ENCODE data around the gene KIAA1671.
A peak's percentile ranks its signal among the peaks of the same experiment; 100 is the strongest.

KIAA1671 gene

GRCh38 chr22:25148149-25148691, 195.7 kb downstream of the KIAA1671 start:
- ChIA-PET CTCF (no interaction called here), POLR2A (ENCODE audit: low non-redundant PET) (no interaction called here)
- peak overlapping the region; percentile 82 for H3K27ac ChIP-seq
- DNase-seq (ENCODE audit: low spot score) = no peak
- TF ChIP-seq CTCF (conservative IDR thresholded peaks at IDR 0.05; ENCODE audit: low read depth) = no peak

GRCh38 chr22:25149014-25149413, 196.5 kb downstream of the KIAA1671 start:
- POLR2A ChIA-PET (ENCODE audit: low non-redundant PET) = no interaction called here
- TF ChIP-seq CTCF (conservative IDR thresholded peaks at IDR 0.05; ENCODE audit: low read depth) = no peak
- CTCF ChIA-PET = no interaction called here
- no peak for DNase-seq (ENCODE audit: low spot score)
- H3K27ac ChIP-seq = peak overlapping the region; percentile 82

- no peak for TF ChIP-seq CTCF (conservative IDR thresholded peaks at IDR 0.05; ENCODE audit: low read depth)
- POLR2A ChIA-PET (ENCODE audit: low non-redundant PET) = no interaction called here
- peak overlapping the region; percentile 95 for H3K27ac ChIP-seq
- CTCF ChIA-PET = interaction anchor here (0.6 to 0.7 kb wide), 2 partner anchors 201 to 213 kb away, joined by 3 read pairs; no protein-coding TSS in a partner anchor
- DNase-seq (ENCODE audit: low spot score) = peak; percentile 81
These were observed 201.6 kb downstream of the KIAA1671 start for GRCh38 chr22:25153961-25154666.

- peak overlapping the region; percentile 95 for H3K27ac ChIP-seq
- POLR2A ChIA-PET (ENCODE audit: low non-redundant PET) = no interaction called here
These were observed 202.1 kb downstream of the KIAA1671 start for GRCh38 chr22:25154667-25154999.

GRCh38 chr22:25156736-25157135, 204.2 kb downstream of the KIAA1671 start:
- H3K27ac ChIP-seq = peak overlapping the region; percentile 49; the same call in 1 of the 2 replicates
- DNase-seq (ENCODE audit: low spot score) = no peak
- ChIA-PET POLR2A (ENCODE audit: low non-redundant PET) (no interaction called here), CTCF (no interaction called here)
- no peak for TF ChIP-seq CTCF (conservative IDR thresholded peaks at IDR 0.05; ENCODE audit: low read depth)

More at GRCh38 chr22:25154667-25154999, 202.1 kb downstream of the KIAA1671 start:
- no peak for TF ChIP-seq CTCF (conservative IDR thresholded peaks at IDR 0.05; ENCODE audit: low read depth)
- CTCF ChIA-PET = interaction anchor here (0.5 to 0.7 kb wide), 3 partner anchors 37 to 213 kb away, joined by 3 to 6 read pairs (median 3); no protein-coding TSS in a partner anchor
- DNase-seq (ENCODE audit: low spot score) = no peak

GRCh38 chr22:25159028-25159427, 206.5 kb downstream of the KIAA1671 start:
- no peak for TF ChIP-seq CTCF (conservative IDR thresholded peaks at IDR 0.05; ENCODE audit: low read depth)
- no peak for DNase-seq (ENCODE audit: low spot score)
- H3K27ac ChIP-seq = peak overlapping the region; percentile 49
- CTCF ChIA-PET = no interaction called here
- POLR2A ChIA-PET (ENCODE audit: low non-redundant PET) = no interaction called here
